Activated CD4-positive, alpha-beta T cell treated with anti-CD3 and anti-CD28 coated beads, Interleukin-2, Interleukin-4, amounts not matched to agents 100 ng/mL and 50 ng/mL, durations not matched to agents 16 hours and 8 hours (primary cell): ENCODE data around the gene DNAH9.

Experiments used
- DNase-seq: peaks from one replicate; pipeline ENCODE4 v3.0.0-alpha.2; 2020; ENCODE audit warnings: low spot score

Gene DNAH9

GRCh38 chr17:11598274-11599221 lies at the start of gene DNAH9:
Gene DNAH9, plus strand, starts transcription at chr17:11598470. Its CDS starts 29 bp downstream, at chr17:11598499.
- DNase-seq: peak; percentile 14

GRCh38 chr17:11550431-11550830 lies 47.8 kb upstream of the DNAH9 start:
- DNase-seq: no peak

- DNase-seq: no peak
Measured at GRCh38 chr17:11551442-11551841, 46.8 kb upstream of the DNAH9 start.

GRCh38 chr17:11553135-11553534 lies 45.1 kb upstream of the DNAH9 start:
- no peak for DNase-seq

GRCh38 chr17:11554042-11554441 lies 44.2 kb upstream of the DNAH9 start:
- DNase-seq: no peak

- DNase-seq: no peak
Measured at GRCh38 chr17:11554542-11554941, 43.7 kb upstream of the DNAH9 start.

GRCh38 chr17:11555530-11555929 lies 42.7 kb upstream of the DNAH9 start:
- DNase-seq: no peak

- DNase-seq: no peak
Measured at GRCh38 chr17:11557727-11558452, 40.4 kb upstream of the DNAH9 start.

GRCh38 chr17:11558681-11559234 lies 39.5 kb upstream of the DNAH9 start:
- DNase-seq: no peak

- no peak for DNase-seq
Measured at GRCh38 chr17:11559601-11560000, 38.7 kb upstream of the DNAH9 start.

GRCh38 chr17:11561281-11561680 lies 37.0 kb upstream of the DNAH9 start:
- DNase-seq: no peak

GRCh38 chr17:11561702-11562101 lies 36.6 kb upstream of the DNAH9 start:
- no peak for DNase-seq

GRCh38 chr17:11564589-11565380 lies 33.5 kb upstream of the DNAH9 start:
- no peak for DNase-seq

- DNase-seq: no peak
Measured at GRCh38 chr17:11565591-11565990, 32.7 kb upstream of the DNAH9 start.

- DNase-seq: no peak
Measured at GRCh38 chr17:11578998-11579397, 19.3 kb upstream of the DNAH9 start.

- no peak for DNase-seq
Measured at GRCh38 chr17:11580677-11581076, 17.6 kb upstream of the DNAH9 start.

- DNase-seq: no peak
Measured at GRCh38 chr17:11582217-11582616, 16.1 kb upstream of the DNAH9 start.

- no peak for DNase-seq
Measured at GRCh38 chr17:11583306-11583992, 14.8 kb upstream of the DNAH9 start.

- no peak for DNase-seq
Measured at GRCh38 chr17:11589716-11590115, 8.6 kb upstream of the DNAH9 start.

GRCh38 chr17:11601661-11602060 lies 3.4 kb downstream of the DNAH9 start:
- no peak for DNase-seq

GRCh38 chr17:11608396-11608795 lies 10.1 kb downstream of the DNAH9 start:
- DNase-seq: no peak
